WTC11 (cell line): ENCODE results near the gene ACTN1. TPM values are rescaled to one million over a fixed set of nuclear protein-coding genes. Genes with fewer than 3 reads are reported as not detected.

Experiments used
- ATAC-seq: fragments of 200-7000 bp; cut with Tn5 transposase; 2 replicates; pipeline ENCODE4 v1.10.0; 2021; ENCODE audit warnings: mild to moderate bottlenecking, moderate library complexity
- CTCF ChIA-PET: fragments of 300-600 bp; sonication (Branson Sonifier 250); formaldehyde crosslinking; loops from one replicate; lab custom pipeline; 2021; ENCODE audit warnings: antibody characterized with exemption; lab: Charles Lee
- POLR2A ChIA-PET: fragments of 350-600 bp; sonication (Branson Sonifier 250); formaldehyde crosslinking; loops from one replicate; lab custom pipeline; 2021; ENCODE audit warnings: antibody characterized with exemption; lab: Charles Lee
- DNase-seq: peaks from one replicate; pipeline ENCODE4 v3.0.0; 2021; ENCODE audit warnings: low spot score
- H3K27ac Mint-ChIP-seq: 2 replicates; pipeline ENCODE4 v1.8.0; 2021; ENCODE audit warnings: mixed read lengths
- H3K27me3 Mint-ChIP-seq: 2 replicates; pipeline ENCODE4 v1.8.0; 2021; ENCODE audit warnings: low read depth, mild to moderate bottlenecking, moderate library complexity, mixed read lengths
- H3K36me3 Mint-ChIP-seq: 2 replicates; pipeline ENCODE4 v1.8.0; 2021; ENCODE audit warnings: mixed read lengths
- H3K4me1 Mint-ChIP-seq: 2 replicates; pipeline ENCODE4 v1.8.0; 2022; ENCODE audit warnings: mixed read lengths
- H3K4me3 Mint-ChIP-seq: 2 replicates; pipeline ENCODE4 v1.8.0; 2021; ENCODE audit warnings: mild to moderate bottlenecking, moderate library complexity, mixed read lengths
- H3K9me3 Mint-ChIP-seq: 2 replicates; pipeline ENCODE4 v1.8.0; 2021; ENCODE audit warnings: mixed read lengths
- ETV6 ChIP-seq: sonication (generic); formaldehyde crosslinking; IDR thresholded peaks from 2 replicates; pipeline ENCODE4 v1.8.1; 2022; ENCODE audit warnings: mild to moderate bottlenecking, missing genetic modification reagents
- IRF2 ChIP-seq: sonication (generic); formaldehyde crosslinking; IDR thresholded peaks from 2 replicates; pipeline ENCODE4 v1.8.0; 2022; ENCODE audit warnings: low read depth, missing genetic modification reagents, borderline replicate concordance
- MAX ChIP-seq: sonication (generic); formaldehyde crosslinking; IDR thresholded peaks from 2 replicates; pipeline ENCODE4 v1.8.0; 2022; ENCODE audit warnings: mild to moderate bottlenecking, missing genetic modification reagents
- SP1 ChIP-seq: sonication (generic); formaldehyde crosslinking; conservative IDR thresholded peaks from 2 replicates; pipeline ENCODE4 v1.8.1; 2022; ENCODE audit warnings: missing genetic modification reagents
- USF1 ChIP-seq: sonication (generic); formaldehyde crosslinking; IDR thresholded peaks from 2 replicates; pipeline ENCODE4 v1.8.0; 2022; ENCODE audit warnings: mild to moderate bottlenecking, missing genetic modification reagents
- ZNF263 ChIP-seq: sonication (generic); formaldehyde crosslinking; IDR thresholded peaks from 2 replicates; pipeline ENCODE4 v1.8.1; 2022; ENCODE audit warnings: low read depth, mild to moderate bottlenecking, moderate library complexity, missing genetic modification reagents
- ZNF532 ChIP-seq: fragments of 250-450 bp; sonication (Bioruptor Pico); IDR thresholded peaks from 2 replicates; pipeline ENCODE4 v1.9.0; 2021; ENCODE audit warnings: mild to moderate bottlenecking, borderline replicate concordance
- total RNA-seq: library from RNA; stranded (reverse); gene quantifications from 3 replicates; pipeline ENCODE4 v1.2.3, GENCODE V29; 2021
- TF ChIP-seq, protein P1 (sequence below): sonication (generic); formaldehyde crosslinking; IDR thresholded peaks from 2 replicates; pipeline ENCODE4 v1.8.1; 2023; ENCODE audit warnings: mild to moderate bottlenecking, missing genetic modification reagents, borderline replicate concordance
- TF ChIP-seq, protein P2 (sequence below): sonication (generic); formaldehyde crosslinking; IDR thresholded peaks from 2 replicates; pipeline ENCODE4 v1.8.1; 2023; ENCODE audit warnings: mild to moderate bottlenecking, missing genetic modification reagents
- TF ChIP-seq, protein P3 (sequence below): sonication (generic); formaldehyde crosslinking; IDR thresholded peaks from 2 replicates; pipeline ENCODE4 v1.8.1; 2023; ENCODE audit warnings: mild to moderate bottlenecking, missing genetic modification reagents, moderate library complexity
- TF ChIP-seq, protein P4 (sequence below): sonication (generic); formaldehyde crosslinking; IDR thresholded peaks from 2 replicates; pipeline ENCODE4 v1.8.0; 2023; ENCODE audit warnings: missing genetic modification reagents, mild to moderate bottlenecking, borderline replicate concordance

ACTN1 gene
- total RNA-seq, 1 experiment from 2014 or later, result 196 TPM

GRCh38 chr14:68824517-68825347 lies 154.4 kb downstream of the ACTN1 start (continued):
- TF ChIP-seq, protein P1, sequence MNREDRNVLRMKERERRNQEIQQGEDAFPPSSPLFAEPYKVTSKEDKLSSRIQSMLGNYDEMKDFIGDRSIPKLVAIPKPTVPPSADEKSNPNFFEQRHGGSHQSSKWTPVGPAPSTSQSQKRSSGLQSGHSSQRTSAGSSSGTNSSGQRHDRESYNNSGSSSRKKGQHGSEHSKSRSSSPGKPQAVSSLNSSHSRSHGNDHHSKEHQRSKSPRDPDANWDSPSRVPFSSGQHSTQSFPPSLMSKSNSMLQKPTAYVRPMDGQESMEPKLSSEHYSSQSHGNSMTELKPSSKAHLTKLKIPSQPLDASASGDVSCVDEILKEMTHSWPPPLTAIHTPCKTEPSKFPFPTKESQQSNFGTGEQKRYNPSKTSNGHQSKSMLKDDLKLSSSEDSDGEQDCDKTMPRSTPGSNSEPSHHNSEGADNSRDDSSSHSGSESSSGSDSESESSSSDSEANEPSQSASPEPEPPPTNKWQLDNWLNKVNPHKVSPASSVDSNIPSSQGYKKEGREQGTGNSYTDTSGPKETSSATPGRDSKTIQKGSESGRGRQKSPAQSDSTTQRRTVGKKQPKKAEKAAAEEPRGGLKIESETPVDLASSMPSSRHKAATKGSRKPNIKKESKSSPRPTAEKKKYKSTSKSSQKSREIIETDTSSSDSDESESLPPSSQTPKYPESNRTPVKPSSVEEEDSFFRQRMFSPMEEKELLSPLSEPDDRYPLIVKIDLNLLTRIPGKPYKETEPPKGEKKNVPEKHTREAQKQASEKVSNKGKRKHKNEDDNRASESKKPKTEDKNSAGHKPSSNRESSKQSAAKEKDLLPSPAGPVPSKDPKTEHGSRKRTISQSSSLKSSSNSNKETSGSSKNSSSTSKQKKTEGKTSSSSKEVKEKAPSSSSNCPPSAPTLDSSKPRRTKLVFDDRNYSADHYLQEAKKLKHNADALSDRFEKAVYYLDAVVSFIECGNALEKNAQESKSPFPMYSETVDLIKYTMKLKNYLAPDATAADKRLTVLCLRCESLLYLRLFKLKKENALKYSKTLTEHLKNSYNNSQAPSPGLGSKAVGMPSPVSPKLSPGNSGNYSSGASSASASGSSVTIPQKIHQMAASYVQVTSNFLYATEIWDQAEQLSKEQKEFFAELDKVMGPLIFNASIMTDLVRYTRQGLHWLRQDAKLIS (CRISPR knock-in tag), result no peak; the same call in 1 of the 2 replicates
- TF ChIP-seq MAX (CRISPR knock-in tag), result peak; percentile 84
- peak; percentile 30; the same call in 1 of the 2 replicates for TF ChIP-seq USF1 (CRISPR knock-in tag)
- TF ChIP-seq, protein P2, sequence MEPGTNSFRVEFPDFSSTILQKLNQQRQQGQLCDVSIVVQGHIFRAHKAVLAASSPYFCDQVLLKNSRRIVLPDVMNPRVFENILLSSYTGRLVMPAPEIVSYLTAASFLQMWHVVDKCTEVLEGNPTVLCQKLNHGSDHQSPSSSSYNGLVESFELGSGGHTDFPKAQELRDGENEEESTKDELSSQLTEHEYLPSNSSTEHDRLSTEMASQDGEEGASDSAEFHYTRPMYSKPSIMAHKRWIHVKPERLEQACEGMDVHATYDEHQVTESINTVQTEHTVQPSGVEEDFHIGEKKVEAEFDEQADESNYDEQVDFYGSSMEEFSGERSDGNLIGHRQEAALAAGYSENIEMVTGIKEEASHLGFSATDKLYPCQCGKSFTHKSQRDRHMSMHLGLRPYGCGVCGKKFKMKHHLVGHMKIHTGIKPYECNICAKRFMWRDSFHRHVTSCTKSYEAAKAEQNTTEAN (CRISPR knock-in tag), result 0 out of 2 replicates have a peak, but pooled peaks have one; percentile 51
- TF ChIP-seq ZNF263 (CRISPR knock-in tag), result no peak
- TF ChIP-seq ETV6 (CRISPR knock-in tag), result 0 out of 2 replicates have a peak, but pooled peaks have one; percentile 52
- TF ChIP-seq, protein P3, sequence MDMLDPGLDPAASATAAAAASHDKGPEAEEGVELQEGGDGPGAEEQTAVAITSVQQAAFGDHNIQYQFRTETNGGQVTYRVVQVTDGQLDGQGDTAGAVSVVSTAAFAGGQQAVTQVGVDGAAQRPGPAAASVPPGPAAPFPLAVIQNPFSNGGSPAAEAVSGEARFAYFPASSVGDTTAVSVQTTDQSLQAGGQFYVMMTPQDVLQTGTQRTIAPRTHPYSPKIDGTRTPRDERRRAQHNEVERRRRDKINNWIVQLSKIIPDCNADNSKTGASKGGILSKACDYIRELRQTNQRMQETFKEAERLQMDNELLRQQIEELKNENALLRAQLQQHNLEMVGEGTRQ (CRISPR knock-in tag), result peak; percentile 31
- no peak for TF ChIP-seq IRF2
- TF ChIP-seq ZNF532 (CRISPR knock-in tag), result 0 out of 2 replicates have a peak, but pooled peaks have one; percentile 64
- peak; percentile 55; the same call in 1 of the 2 replicates for TF ChIP-seq SP1 (CRISPR knock-in tag)

DNA sequence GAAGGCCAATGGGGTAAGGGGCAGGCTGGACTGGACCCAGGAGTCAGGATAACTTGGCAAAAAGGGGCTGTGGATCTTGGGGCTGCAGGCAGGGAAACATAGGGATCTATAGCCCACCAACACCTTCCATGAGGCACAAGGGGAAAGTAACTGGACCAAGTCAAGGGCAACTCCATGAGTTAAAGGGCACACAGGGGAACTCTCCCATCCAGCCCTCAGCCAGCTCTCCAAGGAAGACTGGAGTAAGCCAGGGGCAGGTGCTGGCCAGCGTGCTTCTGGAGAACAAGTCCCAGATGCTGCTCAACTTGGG lies 154.9 kb downstream of the ACTN1 start:
- POLR2A ChIA-PET, result interaction anchor here (1.1 kb wide), 2 partner anchors 8 to 10 kb away, joined by 3 to 4 read pairs; no protein-coding TSS in a partner anchor
- Mint-ChIP-seq H3K27ac (no peak overlapping the region), H3K4me1 (peaks cover 17% of the 10 kb centered on the region), H3K27me3 (peaks cover 2% of the 10 kb centered on the region; the same call in 1 of the 2 replicates), H3K36me3 (no peaks in the 10 kb centered on the region), H3K4me3 (no peak overlapping the region), H3K9me3 (no peaks in the 10 kb centered on the region)
- no peak for ATAC-seq
- DNase-seq, result no peak
- CTCF ChIA-PET, result interaction anchor here (0.6 to 4.0 kb wide), 11 partner anchors 14 to 1224 kb away, joined by 3 to 46 read pairs (median 5); partner anchors contain the start of genes PIGH and ZFP36L1
- TF ChIP-seq MAX (CRISPR knock-in tag), result no peak
- no peak for TF ChIP-seq USF1 (CRISPR knock-in tag)
- TF ChIP-seq, protein P4, sequence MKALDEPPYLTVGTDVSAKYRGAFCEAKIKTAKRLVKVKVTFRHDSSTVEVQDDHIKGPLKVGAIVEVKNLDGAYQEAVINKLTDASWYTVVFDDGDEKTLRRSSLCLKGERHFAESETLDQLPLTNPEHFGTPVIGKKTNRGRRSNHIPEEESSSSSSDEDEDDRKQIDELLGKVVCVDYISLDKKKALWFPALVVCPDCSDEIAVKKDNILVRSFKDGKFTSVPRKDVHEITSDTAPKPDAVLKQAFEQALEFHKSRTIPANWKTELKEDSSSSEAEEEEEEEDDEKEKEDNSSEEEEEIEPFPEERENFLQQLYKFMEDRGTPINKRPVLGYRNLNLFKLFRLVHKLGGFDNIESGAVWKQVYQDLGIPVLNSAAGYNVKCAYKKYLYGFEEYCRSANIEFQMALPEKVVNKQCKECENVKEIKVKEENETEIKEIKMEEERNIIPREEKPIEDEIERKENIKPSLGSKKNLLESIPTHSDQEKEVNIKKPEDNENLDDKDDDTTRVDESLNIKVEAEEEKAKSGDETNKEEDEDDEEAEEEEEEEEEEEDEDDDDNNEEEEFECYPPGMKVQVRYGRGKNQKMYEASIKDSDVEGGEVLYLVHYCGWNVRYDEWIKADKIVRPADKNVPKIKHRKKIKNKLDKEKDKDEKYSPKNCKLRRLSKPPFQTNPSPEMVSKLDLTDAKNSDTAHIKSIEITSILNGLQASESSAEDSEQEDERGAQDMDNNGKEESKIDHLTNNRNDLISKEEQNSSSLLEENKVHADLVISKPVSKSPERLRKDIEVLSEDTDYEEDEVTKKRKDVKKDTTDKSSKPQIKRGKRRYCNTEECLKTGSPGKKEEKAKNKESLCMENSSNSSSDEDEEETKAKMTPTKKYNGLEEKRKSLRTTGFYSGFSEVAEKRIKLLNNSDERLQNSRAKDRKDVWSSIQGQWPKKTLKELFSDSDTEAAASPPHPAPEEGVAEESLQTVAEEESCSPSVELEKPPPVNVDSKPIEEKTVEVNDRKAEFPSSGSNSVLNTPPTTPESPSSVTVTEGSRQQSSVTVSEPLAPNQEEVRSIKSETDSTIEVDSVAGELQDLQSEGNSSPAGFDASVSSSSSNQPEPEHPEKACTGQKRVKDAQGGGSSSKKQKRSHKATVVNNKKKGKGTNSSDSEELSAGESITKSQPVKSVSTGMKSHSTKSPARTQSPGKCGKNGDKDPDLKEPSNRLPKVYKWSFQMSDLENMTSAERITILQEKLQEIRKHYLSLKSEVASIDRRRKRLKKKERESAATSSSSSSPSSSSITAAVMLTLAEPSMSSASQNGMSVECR, result no peak
